Measurements from ENCODE around the gene TSPAN16. TPM values are rescaled to one million over a fixed set of nuclear protein-coding genes. Genes with fewer than 3 reads are reported as not detected.

Gene TSPAN16
- total and polyA plus RNA-seq, 2 donors from 2014 or later: not detected

- no peak overlapping the region for H3K4me3 ChIP-seq (ENCODE audit: low read length in 3 of 3)
- no peaks in the 10 kb centered on the region for H3K9me3 ChIP-seq (ENCODE audit: control insufficient read depth in 2 of 3, insufficient read depth in 1 of 3, low read length in 3 of 3)
- no peak overlapping the region for H3K9ac ChIP-seq (ENCODE audit: low read length in 3 of 3)
- H3K27ac ChIP-seq (ENCODE audit: low read depth in 2 of 2, low read length in 2 of 2): peak overlapping the region in 1 of 2 donors; percentile 85
- no peaks in the 10 kb centered on the region for H3K27me3 ChIP-seq (ENCODE audit: control insufficient read depth, insufficient read depth, low read length)
- intact Hi-C loops (cut with DNase I): no loop called here
- DNase-seq (peak in 1 of 5 donors; percentile 8), FAIRE-seq (no peak)
- TF ChIP-seq, protein P1, sequence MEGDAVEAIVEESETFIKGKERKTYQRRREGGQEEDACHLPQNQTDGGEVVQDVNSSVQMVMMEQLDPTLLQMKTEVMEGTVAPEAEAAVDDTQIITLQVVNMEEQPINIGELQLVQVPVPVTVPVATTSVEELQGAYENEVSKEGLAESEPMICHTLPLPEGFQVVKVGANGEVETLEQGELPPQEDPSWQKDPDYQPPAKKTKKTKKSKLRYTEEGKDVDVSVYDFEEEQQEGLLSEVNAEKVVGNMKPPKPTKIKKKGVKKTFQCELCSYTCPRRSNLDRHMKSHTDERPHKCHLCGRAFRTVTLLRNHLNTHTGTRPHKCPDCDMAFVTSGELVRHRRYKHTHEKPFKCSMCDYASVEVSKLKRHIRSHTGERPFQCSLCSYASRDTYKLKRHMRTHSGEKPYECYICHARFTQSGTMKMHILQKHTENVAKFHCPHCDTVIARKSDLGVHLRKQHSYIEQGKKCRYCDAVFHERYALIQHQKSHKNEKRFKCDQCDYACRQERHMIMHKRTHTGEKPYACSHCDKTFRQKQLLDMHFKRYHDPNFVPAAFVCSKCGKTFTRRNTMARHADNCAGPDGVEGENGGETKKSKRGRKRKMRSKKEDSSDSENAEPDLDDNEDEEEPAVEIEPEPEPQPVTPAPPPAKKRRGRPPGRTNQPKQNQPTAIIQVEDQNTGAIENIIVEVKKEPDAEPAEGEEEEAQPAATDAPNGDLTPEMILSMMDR (IDR thresholded peaks at IDR 0.05; ENCODE audit: borderline replicate concordance, extremely low read depth, insufficient read depth): no peak
- H3K36me3 ChIP-seq (ENCODE audit: control insufficient read depth in 2 of 3, insufficient read depth in 3 of 3, low read length in 3 of 3): peaks cover 0 to under 1% (median 0%) of the 10 kb centered on the region in 3 donors
- H3K4me1 ChIP-seq (ENCODE audit: control insufficient read depth in 2 of 3, insufficient read depth in 2 of 3, low read depth in 1 of 3, low read length in 3 of 3): peaks cover 4 to 14% (median 8%) of the 10 kb centered on the region in 3 donors
Measured at GRCh38 chr19:11324748-11325389, 28.9 kb downstream of the TSPAN16 start.

DNA sequence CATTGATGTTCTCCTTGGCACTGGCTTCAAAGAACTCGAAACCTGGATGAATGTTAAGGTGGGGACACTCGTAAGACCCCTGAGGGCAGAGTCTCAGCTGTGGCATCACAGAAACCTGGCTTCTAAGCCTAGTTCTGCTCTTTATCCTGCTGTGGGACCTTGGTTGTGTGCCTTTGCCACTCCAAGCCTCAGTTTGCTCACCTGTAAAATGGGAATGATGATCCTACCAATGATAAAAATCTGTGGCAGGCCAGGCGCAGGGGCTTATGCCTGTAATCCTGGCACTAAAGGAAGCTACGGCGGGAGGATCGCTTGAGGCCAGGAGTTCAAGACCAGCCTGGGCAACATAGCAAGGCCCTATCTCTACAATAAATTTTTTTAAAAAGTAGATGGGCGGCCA lies 29.6 kb downstream of the TSPAN16 start:
- Histone ChIP-seq H3K9ac (ENCODE audit: low read length in 3 of 3) (no peak overlapping the region), H3K36me3 (ENCODE audit: control insufficient read depth in 2 of 3, insufficient read depth in 3 of 3, low read length in 3 of 3) (peaks cover 0 to 4% (median 0%) of the 10 kb centered on the region in 3 donors), H3K27ac (ENCODE audit: low read depth in 2 of 2, low read length in 2 of 2) (no peak overlapping the region), H3K9me3 (ENCODE audit: control insufficient read depth in 2 of 3, insufficient read depth in 1 of 3, low read length in 3 of 3) (no peaks in the 10 kb centered on the region), H3K4me1 (ENCODE audit: control insufficient read depth in 2 of 3, insufficient read depth in 2 of 3, low read depth in 1 of 3, low read length in 3 of 3) (peaks cover 4 to 14% (median 8%) of the 10 kb centered on the region in 3 donors), H3K27me3 (ENCODE audit: control insufficient read depth, insufficient read depth, low read length) (no peaks in the 10 kb centered on the region), H3K4me3 (ENCODE audit: low read length in 3 of 3) (no peak overlapping the region)
- DNase-seq (no peak), FAIRE-seq (no peak)
- TF ChIP-seq, protein P1 (IDR thresholded peaks at IDR 0.05; ENCODE audit: borderline replicate concordance, extremely low read depth, insufficient read depth): no peak
- intact Hi-C loops (cut with DNase I): no loop called here

- Histone ChIP-seq H3K27ac (ENCODE audit: low read depth in 2 of 2, low read length in 2 of 2) (no peak overlapping the region), H3K36me3 (ENCODE audit: control insufficient read depth in 2 of 3, insufficient read depth in 3 of 3, low read length in 3 of 3) (peaks cover 1 to 4% (median 2%) of the 10 kb centered on the region in 3 donors), H3K4me3 (ENCODE audit: low read length in 3 of 3) (no peak overlapping the region), H3K9me3 (ENCODE audit: control insufficient read depth in 2 of 3, insufficient read depth in 1 of 3, low read length in 3 of 3) (no peaks in the 10 kb centered on the region), H3K27me3 (ENCODE audit: control insufficient read depth, insufficient read depth, low read length) (no peaks in the 10 kb centered on the region), H3K4me1 (ENCODE audit: control insufficient read depth in 2 of 3, insufficient read depth in 2 of 3, low read depth in 1 of 3, low read length in 3 of 3) (no peaks in the 10 kb centered on the region), H3K9ac (ENCODE audit: low read length in 3 of 3) (no peak overlapping the region)
- TF ChIP-seq, protein P1 (IDR thresholded peaks at IDR 0.05; ENCODE audit: borderline replicate concordance, extremely low read depth, insufficient read depth): no peak
- intact Hi-C loops (cut with DNase I): no loop called here
- FAIRE-seq (no peak), DNase-seq (no peak)
Measured at GRCh38 chr19:11330127-11330526, 34.2 kb downstream of the TSPAN16 start.
